GM06990 (cell line): ENCODE measurements around the gene LOXL1.

ENCODE experiments used
- DNase-seq: peaks from one replicate; pipeline ENCODE4 v3.0.0-alpha.2; 2011; ENCODE audit not compliant: insufficient read length; ENCODE audit errors: extremely low read depth
- H3K27me3 ChIP-seq: replicated peaks from 2 replicates; pipeline ENCODE4 v1.6.0; 2011; ENCODE audit warnings: low read length; ENCODE audit not compliant: control insufficient read depth, insufficient read depth
- H3K36me3 ChIP-seq: 2 replicates; pipeline ENCODE4 v1.5.1; 2011; ENCODE audit warnings: low read length; ENCODE audit not compliant: control insufficient read depth, insufficient read depth
- H3K4me3 ChIP-seq: replicated peaks from 2 replicates; pipeline ENCODE4 v1.5.1; 2011; ENCODE audit warnings: low read depth, mild to moderate bottlenecking, control low read depth, low read length
- TF ChIP-seq, protein P1 (sequence below): IDR thresholded peaks from 2 replicates; pipeline ENCODE4 v1.5.1; 2011; ENCODE audit warnings: low read length, control low read depth, mild to moderate bottlenecking, inconsistent platforms; ENCODE audit not compliant: insufficient read depth, poor library complexity, severe bottlenecking

Gene LOXL1

DNA sequence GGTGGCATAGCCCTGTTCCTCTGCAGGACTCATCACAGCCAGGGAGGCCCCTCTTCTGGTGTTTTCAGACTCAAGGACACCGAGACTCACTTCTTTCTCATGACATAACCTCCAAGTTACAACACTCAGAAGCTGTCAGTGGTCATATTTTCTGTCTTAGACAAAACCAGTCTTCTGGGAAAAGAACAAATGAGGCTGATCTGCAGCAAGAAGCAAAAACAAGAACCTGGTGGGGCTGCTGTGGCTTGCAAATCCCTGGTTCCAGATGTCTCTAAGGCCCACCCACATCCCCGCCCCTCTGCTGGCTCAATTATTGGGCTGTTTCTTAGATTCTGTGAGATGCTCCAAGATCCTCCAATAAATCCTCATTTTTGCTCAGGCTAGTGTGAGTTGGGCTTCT lies 16.6 kb upstream of the LOXL1 start:
- Histone ChIP-seq H3K36me3 (no peaks in the 10 kb centered on the region), H3K4me3 (no peak overlapping the region), H3K27me3 (no peaks in the 10 kb centered on the region; the same call in 1 of the 2 replicates)
- DNase-seq = no peak
- TF ChIP-seq, protein P1, sequence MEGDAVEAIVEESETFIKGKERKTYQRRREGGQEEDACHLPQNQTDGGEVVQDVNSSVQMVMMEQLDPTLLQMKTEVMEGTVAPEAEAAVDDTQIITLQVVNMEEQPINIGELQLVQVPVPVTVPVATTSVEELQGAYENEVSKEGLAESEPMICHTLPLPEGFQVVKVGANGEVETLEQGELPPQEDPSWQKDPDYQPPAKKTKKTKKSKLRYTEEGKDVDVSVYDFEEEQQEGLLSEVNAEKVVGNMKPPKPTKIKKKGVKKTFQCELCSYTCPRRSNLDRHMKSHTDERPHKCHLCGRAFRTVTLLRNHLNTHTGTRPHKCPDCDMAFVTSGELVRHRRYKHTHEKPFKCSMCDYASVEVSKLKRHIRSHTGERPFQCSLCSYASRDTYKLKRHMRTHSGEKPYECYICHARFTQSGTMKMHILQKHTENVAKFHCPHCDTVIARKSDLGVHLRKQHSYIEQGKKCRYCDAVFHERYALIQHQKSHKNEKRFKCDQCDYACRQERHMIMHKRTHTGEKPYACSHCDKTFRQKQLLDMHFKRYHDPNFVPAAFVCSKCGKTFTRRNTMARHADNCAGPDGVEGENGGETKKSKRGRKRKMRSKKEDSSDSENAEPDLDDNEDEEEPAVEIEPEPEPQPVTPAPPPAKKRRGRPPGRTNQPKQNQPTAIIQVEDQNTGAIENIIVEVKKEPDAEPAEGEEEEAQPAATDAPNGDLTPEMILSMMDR = no peak

DNA sequence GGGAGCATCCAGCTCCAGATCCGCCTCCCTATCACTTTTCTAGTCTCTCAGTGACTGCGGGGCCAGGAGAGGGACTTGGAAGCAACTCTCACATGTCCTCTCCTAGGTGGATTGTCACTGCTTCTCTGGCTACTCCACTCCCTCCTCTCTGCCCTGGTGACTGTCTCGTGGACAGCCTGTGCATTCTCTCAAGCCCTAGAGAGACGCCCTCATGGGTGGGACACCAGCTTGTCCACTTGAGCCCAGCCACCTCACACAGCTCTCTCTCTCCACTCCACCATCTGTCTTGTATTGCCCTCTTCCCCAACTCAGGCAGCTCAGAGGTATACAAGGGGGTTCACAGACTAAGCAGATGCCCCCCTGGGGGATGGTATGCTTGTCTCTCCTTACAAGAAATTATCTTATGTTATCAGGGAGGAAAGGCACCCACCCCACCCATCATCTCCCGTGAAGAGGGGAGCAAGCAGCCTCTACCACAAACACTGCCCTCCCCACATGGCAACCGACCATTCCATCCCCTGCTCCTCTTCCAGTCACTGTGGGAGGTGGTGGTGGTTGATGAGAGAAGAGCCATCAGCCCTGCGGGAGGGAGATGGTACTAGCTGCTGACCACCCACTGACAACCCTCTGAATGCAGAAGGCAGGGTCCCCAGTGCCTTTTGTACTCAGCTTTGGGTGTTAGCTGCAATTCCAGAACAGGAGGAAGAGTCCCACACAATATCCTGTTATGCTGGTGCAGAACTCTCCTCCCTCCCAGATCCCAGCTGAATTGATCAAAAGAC lies 15.5 kb upstream of the LOXL1 start:
- TF ChIP-seq, protein P1 = no peak
- no peaks in the 10 kb centered on the region for H3K36me3 ChIP-seq
- DNase-seq = no peak
- no peak overlapping the region for H3K4me3 ChIP-seq
- no peaks in the 10 kb centered on the region; the same call in 1 of the 2 replicates for H3K27me3 ChIP-seq

DNA sequence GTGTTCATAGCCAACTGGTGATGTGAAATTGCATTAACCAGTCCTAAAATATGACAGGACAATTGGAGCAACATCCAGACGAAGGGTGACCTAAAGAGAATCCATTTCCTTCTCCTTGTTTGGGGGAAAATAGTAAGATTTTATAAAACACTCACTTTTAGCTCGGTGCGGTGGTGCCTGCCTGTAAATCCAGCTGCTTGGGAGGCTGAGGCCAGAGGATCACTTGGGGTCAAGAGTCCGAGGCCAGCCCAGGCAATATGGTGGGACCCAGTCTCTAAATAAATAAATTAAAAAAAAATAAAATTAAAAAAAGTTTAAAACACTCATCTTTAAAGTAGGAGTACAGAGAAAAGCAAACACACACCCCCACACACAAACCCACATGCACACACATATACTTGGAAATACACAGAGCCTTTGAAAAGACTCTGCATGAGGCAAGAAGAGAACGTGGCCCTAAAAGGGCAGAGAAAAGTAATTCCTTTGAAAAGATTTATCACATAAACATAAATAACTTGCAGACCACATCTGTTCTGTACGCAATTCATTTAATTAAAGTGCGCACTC lies 14.1 kb upstream of the LOXL1 start:
- DNase-seq = no peak
- TF ChIP-seq, protein P1 = no peak
- Histone ChIP-seq H3K27me3 (no peaks in the 10 kb centered on the region), H3K36me3 (no peaks in the 10 kb centered on the region), H3K4me3 (no peak overlapping the region)

DNA sequence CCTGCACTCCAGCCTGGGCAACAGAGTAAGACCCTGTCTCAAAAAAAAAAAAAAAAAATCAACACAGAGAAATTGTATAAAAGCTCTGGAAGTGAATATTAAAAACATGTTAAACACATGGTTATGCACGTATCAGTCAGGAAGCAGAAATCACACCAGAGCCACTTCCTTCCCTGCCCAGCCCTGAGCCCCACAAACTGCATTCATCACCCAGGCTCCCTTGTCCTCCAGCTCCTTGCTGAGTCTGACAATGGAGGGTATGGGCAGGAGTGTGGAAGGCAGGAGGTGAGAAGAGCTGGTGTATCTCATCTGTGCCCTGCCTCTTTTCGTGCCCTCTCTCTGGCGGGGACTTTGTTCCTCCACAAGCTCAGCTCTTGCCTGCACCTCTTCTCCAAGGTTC lies 12.1 kb upstream of the LOXL1 start:
- no peak for DNase-seq
- TF ChIP-seq, protein P1 = no peak
- Histone ChIP-seq H3K27me3 (no peaks in the 10 kb centered on the region), H3K36me3 (no peaks in the 10 kb centered on the region), H3K4me3 (no peak overlapping the region)

DNA sequence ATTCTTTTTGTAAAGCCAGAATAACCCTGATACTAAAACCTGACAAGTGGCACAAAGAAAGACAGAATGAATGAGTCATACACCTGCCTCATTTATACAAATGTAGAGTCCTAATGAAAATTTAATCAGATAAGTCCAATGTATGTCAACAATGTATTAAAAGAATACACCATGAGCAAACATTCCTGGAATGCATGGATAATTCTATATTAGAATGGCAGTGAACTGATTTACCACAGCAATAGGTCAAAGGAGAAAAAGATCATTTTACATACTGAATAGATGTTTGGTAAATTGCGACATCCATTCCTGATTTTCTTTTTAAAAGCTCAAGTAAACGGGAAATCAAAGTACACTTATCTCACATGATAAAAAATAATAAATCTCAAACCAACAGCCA lies 11.2 kb upstream of the LOXL1 start:
- H3K4me3 ChIP-seq = no peak overlapping the region
- DNase-seq = no peak
- H3K27me3 ChIP-seq = no peaks in the 10 kb centered on the region
- no peaks in the 10 kb centered on the region for H3K36me3 ChIP-seq
- TF ChIP-seq, protein P1 = no peak

DNA sequence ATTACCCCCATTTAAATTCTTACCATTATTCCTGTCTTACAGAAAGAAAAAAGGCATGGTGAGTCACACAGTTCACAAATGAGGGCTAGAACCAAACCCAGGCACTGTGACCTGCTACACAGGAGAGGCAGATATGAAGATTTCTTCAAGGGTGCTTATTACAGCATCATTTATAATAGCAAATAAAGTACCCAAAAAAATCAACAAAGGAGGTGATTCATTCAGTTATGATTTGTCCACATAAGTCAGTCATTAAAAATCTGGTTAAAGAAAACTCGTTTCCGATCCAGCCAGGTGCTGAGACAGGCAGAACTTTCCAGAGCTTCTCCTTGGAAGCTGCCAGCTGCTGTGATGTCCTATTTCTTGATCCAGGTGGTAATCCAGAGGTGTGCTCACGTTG lies 7.5 kb upstream of the LOXL1 start:
- DNase-seq = no peak
- Histone ChIP-seq H3K36me3 (no peaks in the 10 kb centered on the region), H3K4me3 (no peak overlapping the region), H3K27me3 (no peaks in the 10 kb centered on the region)
- TF ChIP-seq, protein P1 = no peak
